ENCODE measurements around the gene SMIM13.

Gene SMIM13

GRCh38 chr6:11133281-11133680, 39.6 kb downstream of the SMIM13 start:
- no peak for TF ChIP-seq ZBTB7A (IDR thresholded peaks at IDR 0.05; ENCODE audit: low read depth)
- TF ChIP-seq CEBPB (IDR thresholded peaks at IDR 0.05) = no peak
- TF ChIP-seq NFIC (IDR thresholded peaks at IDR 0.05) = no peak
- no peak for TF ChIP-seq REST (IDR thresholded peaks at IDR 0.05; ENCODE audit: low read depth)
- TF ChIP-seq EGR1 (IDR thresholded peaks at IDR 0.05) = no peak
- no peak for TF ChIP-seq TCF12 (IDR thresholded peaks at IDR 0.05; ENCODE audit: low read depth)
- TF ChIP-seq YY1 (IDR thresholded peaks at IDR 0.05; ENCODE audit: low read depth) = no peak
- no peak for TF ChIP-seq CREB1 (IDR thresholded peaks at IDR 0.05; ENCODE audit: low read depth)
- no peak for TF ChIP-seq USF1 (IDR thresholded peaks at IDR 0.05)
- TF ChIP-seq TAF1 (IDR thresholded peaks at IDR 0.05; ENCODE audit: low read depth) = no peak
- TF ChIP-seq FOXM1 (IDR thresholded peaks at IDR 0.05; ENCODE audit: borderline replicate concordance, low read depth) = no peak
- no peak for TF ChIP-seq TEAD4 (IDR thresholded peaks at IDR 0.05)
- no peak for TF ChIP-seq RAD21 (IDR thresholded peaks at IDR 0.05; ENCODE audit: low read depth)
- no peak for TF ChIP-seq MAX (IDR thresholded peaks at IDR 0.05)
- no peak for TF ChIP-seq EP300 (IDR thresholded peaks at IDR 0.05; ENCODE audit: borderline replicate concordance)

- no peak for TF ChIP-seq CEBPB (IDR thresholded peaks at IDR 0.05)
- no peak for TF ChIP-seq RAD21 (IDR thresholded peaks at IDR 0.05; ENCODE audit: low read depth)
- no peak for TF ChIP-seq YY1 (IDR thresholded peaks at IDR 0.05; ENCODE audit: low read depth)
- TF ChIP-seq ZBTB7A (IDR thresholded peaks at IDR 0.05; ENCODE audit: low read depth) = no peak
- no peak for TF ChIP-seq CREB1 (IDR thresholded peaks at IDR 0.05; ENCODE audit: low read depth)
- no peak for TF ChIP-seq TAF1 (IDR thresholded peaks at IDR 0.05; ENCODE audit: low read depth)
- no peak for TF ChIP-seq NFIC (IDR thresholded peaks at IDR 0.05)
- no peak for TF ChIP-seq FOXM1 (IDR thresholded peaks at IDR 0.05; ENCODE audit: borderline replicate concordance, low read depth)
- no peak for TF ChIP-seq MAX (IDR thresholded peaks at IDR 0.05)
- no peak for TF ChIP-seq USF1 (IDR thresholded peaks at IDR 0.05)
Observed at GRCh38 chr6:11136809-11137208, 43.2 kb downstream of the SMIM13 start.

- TF ChIP-seq FOXM1 (IDR thresholded peaks at IDR 0.05; ENCODE audit: borderline replicate concordance, low read depth) = no peak
- TF ChIP-seq TEAD4 (IDR thresholded peaks at IDR 0.05) = no peak
- TF ChIP-seq REST (IDR thresholded peaks at IDR 0.05; ENCODE audit: low read depth) = no peak
- no peak for TF ChIP-seq RAD21 (IDR thresholded peaks at IDR 0.05; ENCODE audit: low read depth)
- no peak for TF ChIP-seq EP300 (IDR thresholded peaks at IDR 0.05; ENCODE audit: borderline replicate concordance)
- no peak for TF ChIP-seq MAX (IDR thresholded peaks at IDR 0.05)
- TF ChIP-seq NFIC (IDR thresholded peaks at IDR 0.05) = no peak
- no peak for TF ChIP-seq TCF12 (IDR thresholded peaks at IDR 0.05; ENCODE audit: low read depth)
- no peak for TF ChIP-seq CREB1 (IDR thresholded peaks at IDR 0.05; ENCODE audit: low read depth)
- TF ChIP-seq TAF1 (IDR thresholded peaks at IDR 0.05; ENCODE audit: low read depth) = no peak
Observed at GRCh38 chr6:11139051-11139960, 45.7 kb downstream of the SMIM13 start.

GRCh38 chr6:11140056-11140455, 46.4 kb downstream of the SMIM13 start:
- no peak for TF ChIP-seq FOXM1 (IDR thresholded peaks at IDR 0.05; ENCODE audit: borderline replicate concordance, low read depth)
- no peak for TF ChIP-seq EGR1 (IDR thresholded peaks at IDR 0.05)
- TF ChIP-seq REST (IDR thresholded peaks at IDR 0.05; ENCODE audit: low read depth) = no peak
- no peak for TF ChIP-seq NFIC (IDR thresholded peaks at IDR 0.05)
- TF ChIP-seq CREB1 (IDR thresholded peaks at IDR 0.05; ENCODE audit: low read depth) = no peak
- TF ChIP-seq TAF1 (IDR thresholded peaks at IDR 0.05; ENCODE audit: low read depth) = no peak
- no peak for TF ChIP-seq TEAD4 (IDR thresholded peaks at IDR 0.05)
- TF ChIP-seq CEBPB (IDR thresholded peaks at IDR 0.05) = no peak
- TF ChIP-seq EP300 (IDR thresholded peaks at IDR 0.05; ENCODE audit: borderline replicate concordance) = no peak
- no peak for TF ChIP-seq ZBTB7A (IDR thresholded peaks at IDR 0.05; ENCODE audit: low read depth)
- TF ChIP-seq TCF12 (IDR thresholded peaks at IDR 0.05; ENCODE audit: low read depth) = no peak
- no peak for TF ChIP-seq USF1 (IDR thresholded peaks at IDR 0.05)
- no peak for TF ChIP-seq MAX (IDR thresholded peaks at IDR 0.05)
- TF ChIP-seq RAD21 (IDR thresholded peaks at IDR 0.05; ENCODE audit: low read depth) = no peak
- no peak for TF ChIP-seq YY1 (IDR thresholded peaks at IDR 0.05; ENCODE audit: low read depth)

All from Ishikawa (cell line).